DND-41 (cell line): ENCODE data around the gene MEGF11.

Experiments
- CTCF ChIP-seq: IDR thresholded peaks from 2 replicates; pipeline ENCODE4 v1.5.1; 2012; ENCODE audit warnings: borderline replicate concordance, low read length, moderate library complexity, mild to moderate bottlenecking; ENCODE audit not compliant: poor library complexity, severe bottlenecking; ENCODE audit errors: extremely low read depth
- EZH2 ChIP-seq: IDR thresholded peaks from 3 replicates; pipeline ENCODE4 v1.6.1; 2012; ENCODE audit warnings: borderline replicate concordance, low read depth, mild to moderate bottlenecking, moderate library complexity, low read length, inconsistent platforms; ENCODE audit not compliant: severe bottlenecking

GRCh38 chr15:65937476-65937875, 316.1 kb downstream of the MEGF11 start:
- TF ChIP-seq EZH2, result no peak
- no peak for TF ChIP-seq CTCF
